Measurements from ENCODE around the gene GPC6. TPM values are rescaled to one million over a fixed set of nuclear protein-coding genes. Genes with fewer than 3 reads are reported as not detected.

GPC6 gene
- total and polyA plus RNA-seq, 9 of the 15 experiments (the other 6 are each of a cell fraction or from before 2014, with no cell fraction given), result under 0.01 to 0.20 (median 0.01) TPM; not detected in 4

DNA sequence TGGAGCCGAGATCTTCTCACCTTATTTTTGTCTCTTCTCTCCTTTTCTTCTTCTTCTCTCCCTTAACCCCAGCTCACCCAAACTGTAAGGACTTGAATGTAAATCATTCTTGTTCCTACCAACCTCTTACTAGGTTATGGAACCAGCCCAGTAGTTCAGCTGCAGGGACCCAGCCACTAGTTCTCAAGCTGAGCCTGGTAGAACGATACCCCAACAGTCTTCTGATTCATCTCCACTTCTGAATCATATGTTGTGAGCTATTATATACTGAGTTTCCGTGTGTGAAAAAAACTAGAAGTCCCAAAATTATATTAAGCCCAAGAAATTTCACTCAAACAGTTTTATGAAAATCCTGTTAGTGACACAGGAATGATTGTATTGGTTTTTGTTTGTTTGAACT is 1185.1 kb downstream of the GPC6 start:
- ChIA-PET CTCF (ENCODE audit: low intra/inter-chr PET ratio) (no interaction called here), POLR2A (no interaction called here)
- H2AFZ ChIP-seq (ENCODE audit: low read depth, low read length), result no peak overlapping the region
- H3K9ac ChIP-seq (ENCODE audit: insufficient read depth in 1 of 2, low read depth in 2 of 2, low read length in 2 of 2), result no peak overlapping the region
- no peak overlapping the region for H3K4me3 ChIP-seq
- no peaks in the 10 kb centered on the region for H3K79me2 ChIP-seq (ENCODE audit: control insufficient read depth, insufficient read depth, low read length)
- H3K9me3 ChIP-seq (replicated peaks; ENCODE audit: control insufficient read depth, insufficient read depth, low read depth, low read length), result no peaks in the 10 kb centered on the region
- H3K4me2 ChIP-seq (ENCODE audit: insufficient read depth, low read length), result no peak overlapping the region
- 0% methylated on average over 3 of the region's 3 CpGs for WGBS (ENCODE audit: insufficient coverage, low coverage, missing lambda C conversion rate)
- H3K4me1 ChIP-seq (replicated peaks in 1 of 2; ENCODE audit: control insufficient read depth in 2 of 2, insufficient read depth in 2 of 2, low read length in 2 of 2), result no peaks in the 10 kb centered on the region
- no peak for FAIRE-seq
- intact Hi-C loops (cut with micrococcal nuclease) (no loop called here), in situ Hi-C loops (cut with MboI) (no loop called here)
- ATAC-seq, result no peak
- no peaks in the 10 kb centered on the region for H4K20me1 ChIP-seq (replicated peaks; ENCODE audit: control insufficient read depth, insufficient read depth, low read length)
- H3K36me3 ChIP-seq (ENCODE audit: control insufficient read depth, insufficient read depth, low read length), result no peaks in the 10 kb centered on the region
- BruUV-seq (replicated peaks), result no TSS peak
- H3K9me1 ChIP-seq (ENCODE audit: control insufficient read depth, insufficient read depth, low read length), result no peaks in the 10 kb centered on the region
- no peaks in the 10 kb centered on the region for H3K27me3 ChIP-seq (ENCODE audit: control insufficient read depth in 2 of 2, insufficient read depth in 2 of 2, low read length in 2 of 2)
- no peak overlapping the region for H3K27ac ChIP-seq (ENCODE audit: extremely low read depth, low read depth, low read length)
- no peak for DNase-seq (ENCODE audit: extremely low read depth in 1 of 4, low spot score in 3 of 4)
- TF ChIP-seq, protein P1, sequence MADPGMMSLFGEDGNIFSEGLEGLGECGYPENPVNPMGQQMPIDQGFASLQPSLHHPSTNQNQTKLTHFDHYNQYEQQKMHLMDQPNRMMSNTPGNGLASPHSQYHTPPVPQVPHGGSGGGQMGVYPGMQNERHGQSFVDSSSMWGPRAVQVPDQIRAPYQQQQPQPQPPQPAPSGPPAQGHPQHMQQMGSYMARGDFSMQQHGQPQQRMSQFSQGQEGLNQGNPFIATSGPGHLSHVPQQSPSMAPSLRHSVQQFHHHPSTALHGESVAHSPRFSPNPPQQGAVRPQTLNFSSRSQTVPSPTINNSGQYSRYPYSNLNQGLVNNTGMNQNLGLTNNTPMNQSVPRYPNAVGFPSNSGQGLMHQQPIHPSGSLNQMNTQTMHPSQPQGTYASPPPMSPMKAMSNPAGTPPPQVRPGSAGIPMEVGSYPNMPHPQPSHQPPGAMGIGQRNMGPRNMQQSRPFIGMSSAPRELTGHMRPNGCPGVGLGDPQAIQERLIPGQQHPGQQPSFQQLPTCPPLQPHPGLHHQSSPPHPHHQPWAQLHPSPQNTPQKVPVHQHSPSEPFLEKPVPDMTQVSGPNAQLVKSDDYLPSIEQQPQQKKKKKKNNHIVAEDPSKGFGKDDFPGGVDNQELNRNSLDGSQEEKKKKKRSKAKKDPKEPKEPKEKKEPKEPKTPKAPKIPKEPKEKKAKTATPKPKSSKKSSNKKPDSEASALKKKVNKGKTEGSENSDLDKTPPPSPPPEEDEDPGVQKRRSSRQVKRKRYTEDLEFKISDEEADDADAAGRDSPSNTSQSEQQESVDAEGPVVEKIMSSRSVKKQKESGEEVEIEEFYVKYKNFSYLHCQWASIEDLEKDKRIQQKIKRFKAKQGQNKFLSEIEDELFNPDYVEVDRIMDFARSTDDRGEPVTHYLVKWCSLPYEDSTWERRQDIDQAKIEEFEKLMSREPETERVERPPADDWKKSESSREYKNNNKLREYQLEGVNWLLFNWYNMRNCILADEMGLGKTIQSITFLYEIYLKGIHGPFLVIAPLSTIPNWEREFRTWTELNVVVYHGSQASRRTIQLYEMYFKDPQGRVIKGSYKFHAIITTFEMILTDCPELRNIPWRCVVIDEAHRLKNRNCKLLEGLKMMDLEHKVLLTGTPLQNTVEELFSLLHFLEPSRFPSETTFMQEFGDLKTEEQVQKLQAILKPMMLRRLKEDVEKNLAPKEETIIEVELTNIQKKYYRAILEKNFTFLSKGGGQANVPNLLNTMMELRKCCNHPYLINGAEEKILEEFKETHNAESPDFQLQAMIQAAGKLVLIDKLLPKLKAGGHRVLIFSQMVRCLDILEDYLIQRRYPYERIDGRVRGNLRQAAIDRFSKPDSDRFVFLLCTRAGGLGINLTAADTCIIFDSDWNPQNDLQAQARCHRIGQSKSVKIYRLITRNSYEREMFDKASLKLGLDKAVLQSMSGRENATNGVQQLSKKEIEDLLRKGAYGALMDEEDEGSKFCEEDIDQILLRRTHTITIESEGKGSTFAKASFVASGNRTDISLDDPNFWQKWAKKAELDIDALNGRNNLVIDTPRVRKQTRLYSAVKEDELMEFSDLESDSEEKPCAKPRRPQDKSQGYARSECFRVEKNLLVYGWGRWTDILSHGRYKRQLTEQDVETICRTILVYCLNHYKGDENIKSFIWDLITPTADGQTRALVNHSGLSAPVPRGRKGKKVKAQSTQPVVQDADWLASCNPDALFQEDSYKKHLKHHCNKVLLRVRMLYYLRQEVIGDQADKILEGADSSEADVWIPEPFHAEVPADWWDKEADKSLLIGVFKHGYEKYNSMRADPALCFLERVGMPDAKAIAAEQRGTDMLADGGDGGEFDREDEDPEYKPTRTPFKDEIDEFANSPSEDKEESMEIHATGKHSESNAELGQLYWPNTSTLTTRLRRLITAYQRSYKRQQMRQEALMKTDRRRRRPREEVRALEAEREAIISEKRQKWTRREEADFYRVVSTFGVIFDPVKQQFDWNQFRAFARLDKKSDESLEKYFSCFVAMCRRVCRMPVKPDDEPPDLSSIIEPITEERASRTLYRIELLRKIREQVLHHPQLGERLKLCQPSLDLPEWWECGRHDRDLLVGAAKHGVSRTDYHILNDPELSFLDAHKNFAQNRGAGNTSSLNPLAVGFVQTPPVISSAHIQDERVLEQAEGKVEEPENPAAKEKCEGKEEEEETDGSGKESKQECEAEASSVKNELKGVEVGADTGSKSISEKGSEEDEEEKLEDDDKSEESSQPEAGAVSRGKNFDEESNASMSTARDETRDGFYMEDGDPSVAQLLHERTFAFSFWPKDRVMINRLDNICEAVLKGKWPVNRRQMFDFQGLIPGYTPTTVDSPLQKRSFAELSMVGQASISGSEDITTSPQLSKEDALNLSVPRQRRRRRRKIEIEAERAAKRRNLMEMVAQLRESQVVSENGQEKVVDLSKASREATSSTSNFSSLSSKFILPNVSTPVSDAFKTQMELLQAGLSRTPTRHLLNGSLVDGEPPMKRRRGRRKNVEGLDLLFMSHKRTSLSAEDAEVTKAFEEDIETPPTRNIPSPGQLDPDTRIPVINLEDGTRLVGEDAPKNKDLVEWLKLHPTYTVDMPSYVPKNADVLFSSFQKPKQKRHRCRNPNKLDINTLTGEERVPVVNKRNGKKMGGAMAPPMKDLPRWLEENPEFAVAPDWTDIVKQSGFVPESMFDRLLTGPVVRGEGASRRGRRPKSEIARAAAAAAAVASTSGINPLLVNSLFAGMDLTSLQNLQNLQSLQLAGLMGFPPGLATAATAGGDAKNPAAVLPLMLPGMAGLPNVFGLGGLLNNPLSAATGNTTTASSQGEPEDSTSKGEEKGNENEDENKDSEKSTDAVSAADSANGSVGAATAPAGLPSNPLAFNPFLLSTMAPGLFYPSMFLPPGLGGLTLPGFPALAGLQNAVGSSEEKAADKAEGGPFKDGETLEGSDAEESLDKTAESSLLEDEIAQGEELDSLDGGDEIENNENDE (IDR thresholded peaks at IDR 0.05; ENCODE audit: low read depth, low read length), result no peak
- TF ChIP-seq U2AF1 (optimal IDR thresholded peaks at IDR 0.05; ENCODE audit: low read depth, low read length), result no peak
- no peak for TF ChIP-seq PURB (CRISPR knock-in tag; IDR thresholded peaks at IDR 0.05; ENCODE audit: low read depth)
- TF ChIP-seq ESRRB (CRISPR knock-in tag; IDR thresholded peaks at IDR 0.05; ENCODE audit: borderline replicate concordance), result no peak
- TF ChIP-seq, protein P2, sequence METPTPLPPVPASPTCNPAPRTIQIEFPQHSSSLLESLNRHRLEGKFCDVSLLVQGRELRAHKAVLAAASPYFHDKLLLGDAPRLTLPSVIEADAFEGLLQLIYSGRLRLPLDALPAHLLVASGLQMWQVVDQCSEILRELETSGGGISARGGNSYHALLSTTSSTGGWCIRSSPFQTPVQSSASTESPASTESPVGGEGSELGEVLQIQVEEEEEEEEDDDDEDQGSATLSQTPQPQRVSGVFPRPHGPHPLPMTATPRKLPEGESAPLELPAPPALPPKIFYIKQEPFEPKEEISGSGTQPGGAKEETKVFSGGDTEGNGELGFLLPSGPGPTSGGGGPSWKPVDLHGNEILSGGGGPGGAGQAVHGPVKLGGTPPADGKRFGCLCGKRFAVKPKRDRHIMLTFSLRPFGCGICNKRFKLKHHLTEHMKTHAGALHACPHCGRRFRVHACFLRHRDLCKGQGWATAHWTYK (CRISPR knock-in tag; IDR thresholded peaks at IDR 0.05), result no peak
- TF ChIP-seq HDAC1 (IDR thresholded peaks at IDR 0.05), result no peak
- TF ChIP-seq ZNF311 (CRISPR knock-in tag; IDR thresholded peaks at IDR 0.05), result no peak
- TF ChIP-seq KDM5B (IDR thresholded peaks at IDR 0.05; ENCODE audit: insufficient replicate concordance, low read depth, low read length), result no peak
